Chondrocyte (in vitro differentiated cells): ENCODE measurements around the gene GH2. TPM values are rescaled to one million over a fixed set of nuclear protein-coding genes. Genes with fewer than 3 reads are reported as not detected.
"Not testable (repeated sequence)": the region's sequence is repeated elsewhere in the genome, so short reads cannot be mapped to it uniquely, and the experiment has no call there.

ENCODE experiments used
- DNase-seq: peaks from one replicate; pipeline ENCODE4 v3.0.0; 2021; ENCODE audit warnings: mixed read lengths, low spot score
- H3K27ac Mint-ChIP-seq: one replicate; pipeline ENCODE4 v1.8.0; 2021; ENCODE audit warnings: mild to moderate bottlenecking, moderate library complexity, mixed read lengths; ENCODE audit not compliant: unreplicated experiment
- H3K27me3 Mint-ChIP-seq: 2 replicates; pipeline ENCODE4 v1.8.0; 2021; ENCODE audit warnings: low read depth, mixed read lengths
- H3K36me3 Mint-ChIP-seq: 2 replicates; pipeline ENCODE4 v1.8.0; 2021; ENCODE audit warnings: low read depth, mixed read lengths
- H3K4me1 Mint-ChIP-seq: 2 replicates; pipeline ENCODE4 v1.8.0; 2021; ENCODE audit warnings: low read depth, mild to moderate bottlenecking, mixed read lengths
- H3K4me3 Mint-ChIP-seq: one replicate; pipeline ENCODE4 v1.8.0; 2021; ENCODE audit warnings: mild to moderate bottlenecking, moderate library complexity, mixed read lengths; ENCODE audit not compliant: unreplicated experiment
- H3K9me3 Mint-ChIP-seq: 2 replicates; pipeline ENCODE4 v1.8.0; 2021; ENCODE audit warnings: low read depth, mixed read lengths
- CTCF ChIP-seq: fragments of 200-600 bp; sonication (generic); IDR thresholded peaks from 2 replicates; pipeline ENCODE4 v1.5.0; 2021; ENCODE audit warnings: antibody characterized with exemption, mild to moderate bottlenecking, moderate library complexity
- total RNA-seq: library from RNA; stranded (reverse); gene quantifications from 3 replicates; pipeline ENCODE4 v1.2.1, GENCODE V29; 2021

Gene GH2
- total RNA-seq, 1 donor from 2014 or later: not detected

GRCh38 chr17:63845509-63845908 is 36.2 kb downstream of the GH2 start:
- no peak for DNase-seq
- no peaks in the 10 kb centered on the region for H3K36me3 Mint-ChIP-seq
- peaks cover 29% of the 10 kb centered on the region for H3K4me1 Mint-ChIP-seq
- H3K27ac Mint-ChIP-seq: no peak overlapping the region
- no peaks in the 10 kb centered on the region for H3K27me3 Mint-ChIP-seq
- no peak for TF ChIP-seq CTCF
- H3K9me3 Mint-ChIP-seq: no peaks in the 10 kb centered on the region
- no peak overlapping the region for H3K4me3 Mint-ChIP-seq

- no peak for DNase-seq
- Mint-ChIP-seq H3K36me3 (no peaks in the 10 kb centered on the region), H3K27me3 (no peaks in the 10 kb centered on the region), H3K9me3 (no peaks in the 10 kb centered on the region), H3K4me1 (peaks cover 33% of the 10 kb centered on the region), H3K27ac (peak overlapping the region; percentile 93), H3K4me3 (peak overlapping the region; percentile 77)
- no peak for TF ChIP-seq CTCF
Measured at GRCh38 chr17:63843910-63844677, 37.6 kb downstream of the GH2 start.

- H3K9me3 Mint-ChIP-seq, DNase-seq, H3K36me3 Mint-ChIP-seq, H3K27me3 Mint-ChIP-seq: not testable (repeated sequence)
- peak overlapping the region; percentile 93 for H3K27ac Mint-ChIP-seq
- H3K4me3 Mint-ChIP-seq: peak overlapping the region; percentile 77
- peaks cover 35% of the 10 kb centered on the region for H3K4me1 Mint-ChIP-seq
Measured at GRCh38 chr17:63843387-63843888, 38.3 kb downstream of the GH2 start.

GRCh38 chr17:63842540-63843386 is 39.0 kb downstream of the GH2 start, which contains the start of gene SMARCD2:
Gene SMARCD2, minus strand, starts transcription at chr17:63842685. Its CDS starts 11 bp downstream, at chr17:63842674.
- peak within 1 kb of the TSS; percentile 93 for H3K27ac Mint-ChIP-seq
- H3K4me1 Mint-ChIP-seq: peaks cover 31% of the 10 kb centered on the region
- H3K36me3 Mint-ChIP-seq: no peaks in the 10 kb centered on the region
- no peaks in the 10 kb centered on the region for H3K27me3 Mint-ChIP-seq
- peak; percentile 98 for DNase-seq
- no peaks in the 10 kb centered on the region for H3K9me3 Mint-ChIP-seq
- TF ChIP-seq CTCF: no peak
- H3K4me3 Mint-ChIP-seq: peak within 1 kb of the TSS; percentile 93

GRCh38 chr17:63842173-63842539 is 39.6 kb downstream of the GH2 start:
- Mint-ChIP-seq H3K4me3 (peak overlapping the region; percentile 93), H3K27me3 (no peaks in the 10 kb centered on the region), H3K27ac (peak overlapping the region; percentile 93), H3K9me3 (no peaks in the 10 kb centered on the region), H3K4me1 (peaks cover 31% of the 10 kb centered on the region), H3K36me3 (no peaks in the 10 kb centered on the region)
- DNase-seq: no peak
- no peak for TF ChIP-seq CTCF
